ENCODE results near the gene GHDC. TPM values are rescaled to one million over a fixed set of nuclear protein-coding genes. Genes with fewer than 3 reads are reported as not detected.

The GHDC gene
- total and polyA plus RNA-seq, 2 of the 8 experiments (the other 6 are each of a cell fraction or from before 2014, with no cell fraction given) = 7.4 to 8.1 TPM

- no peak for TF ChIP-seq CREB1 (IDR thresholded peaks at IDR 0.05)
- no peak for TF ChIP-seq JUN (IDR thresholded peaks at IDR 0.05; ENCODE audit: low read depth, low read length)
- no peak for TF ChIP-seq BRCA1 (IDR thresholded peaks at IDR 0.05; ENCODE audit: low read depth, low read length)
These were observed 34.3 kb downstream of the GHDC start (continued) for GRCh38 chr17:42159796-42160530.
